Ishikawa (cell line): ENCODE measurements around the gene AKR7A2.

Experiments
- CEBPB ChIP-seq: IDR thresholded peaks from 2 replicates; pipeline ENCODE4 v1.6.1; 2012
- CREB1 ChIP-seq: IDR thresholded peaks from 2 replicates; pipeline ENCODE4 v1.6.1; 2012; ENCODE audit warnings: low read depth
- EGR1 ChIP-seq: IDR thresholded peaks from 2 replicates; pipeline ENCODE4 v1.6.1; 2012
- EP300 ChIP-seq: IDR thresholded peaks from 2 replicates; pipeline ENCODE4 v1.6.1; 2012; ENCODE audit warnings: borderline replicate concordance
- FOXM1 ChIP-seq: IDR thresholded peaks from 2 replicates; pipeline ENCODE4 v1.6.1; 2012; ENCODE audit warnings: low read depth, borderline replicate concordance
- MAX ChIP-seq: IDR thresholded peaks from 2 replicates; pipeline ENCODE4 v1.6.1; 2012
- NFIC ChIP-seq: IDR thresholded peaks from 2 replicates; pipeline ENCODE4 v1.6.1; 2012
- RAD21 ChIP-seq: IDR thresholded peaks from 2 replicates; pipeline ENCODE4 v1.6.1; 2012; ENCODE audit warnings: low read depth
- REST ChIP-seq: IDR thresholded peaks from 2 replicates; pipeline ENCODE4 v1.6.1; 2012; ENCODE audit warnings: low read depth, mild to moderate bottlenecking
- TAF1 ChIP-seq: IDR thresholded peaks from 2 replicates; pipeline ENCODE4 v1.6.1; 2012; ENCODE audit warnings: low read depth, mild to moderate bottlenecking
- TCF12 ChIP-seq: IDR thresholded peaks from 2 replicates; pipeline ENCODE4 v1.6.1; 2012; ENCODE audit warnings: low read depth
- TEAD4 ChIP-seq: IDR thresholded peaks from 2 replicates; pipeline ENCODE4 v1.6.1; 2012
- USF1 ChIP-seq: IDR thresholded peaks from 2 replicates; pipeline ENCODE4 v1.6.1; 2012
- YY1 ChIP-seq: IDR thresholded peaks from 2 replicates; pipeline ENCODE4 v1.6.1; 2012; ENCODE audit warnings: low read depth
- ZBTB7A ChIP-seq: IDR thresholded peaks from 2 replicates; pipeline ENCODE4 v1.6.1; 2012; ENCODE audit warnings: low read depth

AKR7A2 gene

GRCh38 chr1:19344372-19344810 lies 32.4 kb upstream of the AKR7A2 start:
- no peak for TF ChIP-seq YY1
- peak; percentile 90 for TF ChIP-seq RAD21

- no peak for TF ChIP-seq CEBPB
- TF ChIP-seq CREB1, result no peak
- no peak for TF ChIP-seq REST
- no peak for TF ChIP-seq YY1
- TF ChIP-seq FOXM1, result no peak
- no peak for TF ChIP-seq RAD21
- TF ChIP-seq TAF1, result no peak
- no peak for TF ChIP-seq TCF12
- TF ChIP-seq ZBTB7A, result no peak
- no peak for TF ChIP-seq NFIC
- no peak for TF ChIP-seq TEAD4
- no peak for TF ChIP-seq MAX
- no peak for TF ChIP-seq EGR1
- TF ChIP-seq EP300, result no peak
- TF ChIP-seq USF1, result no peak
Measured at GRCh38 chr1:19343617-19344350, 31.8 kb upstream of the AKR7A2 start.

- TF ChIP-seq NFIC (no peak), TEAD4 (no peak), ZBTB7A (no peak), USF1 (no peak)
Measured at GRCh38 chr1:19342894-19343616, 31.1 kb upstream of the AKR7A2 start.

GRCh38 chr1:19342062-19342750 lies 30.3 kb upstream of the AKR7A2 start:
- TF ChIP-seq ZBTB7A (no peak), REST (no peak), NFIC (no peak), YY1 (no peak), TAF1 (no peak), CREB1 (no peak), EP300 (no peak), USF1 (no peak), FOXM1 (no peak), CEBPB (no peak), EGR1 (no peak), TCF12 (no peak), RAD21 (no peak), MAX (no peak), TEAD4 (no peak)
